ENCODE measurements around the gene TMEM132C.

TMEM132C gene

GRCh38 chr12:128619263-128619662 lies 352.3 kb downstream of the TMEM132C start:
- DNase-seq: no peak

GRCh38 chr12:128621304-128621703 lies 354.3 kb downstream of the TMEM132C start:
- no peak for DNase-seq

GRCh38 chr12:128623748-128624147 lies 356.8 kb downstream of the TMEM132C start:
- DNase-seq: no peak

GRCh38 chr12:128626808-128627320 lies 359.9 kb downstream of the TMEM132C start:
- DNase-seq: no peak

DNA sequence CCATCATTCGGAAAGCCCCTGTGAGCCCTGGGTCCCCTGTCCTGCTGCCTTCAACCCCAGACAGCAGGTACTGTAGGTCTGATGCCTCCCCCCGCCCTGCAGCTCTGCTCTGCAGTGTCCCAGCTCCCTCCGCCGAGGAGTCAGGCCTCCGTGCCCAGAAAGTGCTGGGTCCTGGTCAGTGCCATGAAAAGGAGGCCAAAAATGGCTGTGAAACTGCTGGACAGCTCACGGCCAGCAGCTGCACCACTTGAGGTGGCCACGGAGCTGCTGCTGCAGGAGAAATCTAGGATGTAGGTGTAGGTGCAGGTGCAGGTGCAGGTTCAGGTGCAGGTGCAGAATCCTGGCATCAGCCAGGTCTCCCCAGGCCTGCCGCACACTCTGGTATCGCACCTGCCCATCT lies 360.7 kb downstream of the TMEM132C start:
- DNase-seq: no peak

DNA sequence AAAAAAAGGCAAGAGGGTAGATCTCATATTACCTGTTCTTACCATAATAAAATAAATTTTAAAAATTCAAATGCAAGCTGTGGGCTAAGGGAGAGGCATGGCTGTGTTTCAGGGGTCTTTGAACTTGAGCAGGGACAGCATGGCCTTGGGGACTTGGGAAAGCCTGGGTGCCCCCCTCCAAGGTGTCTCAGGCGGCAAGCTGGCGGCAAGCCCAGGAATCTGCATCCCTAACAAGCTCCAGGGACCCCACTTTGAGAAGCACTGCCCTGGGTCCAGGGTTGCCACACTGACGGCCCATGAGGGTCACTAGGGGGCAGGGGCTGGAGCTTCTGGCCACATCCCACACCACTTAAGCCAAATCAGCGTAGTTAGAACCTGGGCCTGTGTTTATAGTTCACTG lies 363.0 kb downstream of the TMEM132C start:
- DNase-seq: no peak

GRCh38 chr12:128637642-128638606 lies 371.0 kb downstream of the TMEM132C start:
- no peak for DNase-seq

- no peak for DNase-seq
Observed at GRCh38 chr12:128639089-128639488, 372.1 kb downstream of the TMEM132C start.

DNA sequence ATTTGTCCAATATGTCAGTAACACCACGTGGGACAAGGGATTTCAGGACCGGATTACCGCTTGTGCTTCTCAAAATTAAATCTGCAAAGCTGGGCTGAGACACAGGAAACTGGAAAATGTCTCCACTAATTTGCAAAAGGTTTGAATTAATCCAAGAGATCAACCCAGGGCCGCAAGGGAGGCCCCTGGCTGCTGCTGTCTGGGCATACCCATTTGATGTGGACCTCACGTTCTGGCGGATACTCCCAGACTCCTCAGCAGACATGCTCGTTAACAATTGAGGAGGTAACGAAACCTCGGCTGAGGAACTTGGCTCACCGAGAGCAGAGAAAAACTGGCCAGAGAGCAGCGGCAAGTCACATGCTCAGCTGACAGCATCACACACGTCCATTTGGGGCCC lies 376.2 kb downstream of the TMEM132C start:
- no peak for DNase-seq

- DNase-seq: no peak
Observed at GRCh38 chr12:128644664-128645296, 377.8 kb downstream of the TMEM132C start.

DNA sequence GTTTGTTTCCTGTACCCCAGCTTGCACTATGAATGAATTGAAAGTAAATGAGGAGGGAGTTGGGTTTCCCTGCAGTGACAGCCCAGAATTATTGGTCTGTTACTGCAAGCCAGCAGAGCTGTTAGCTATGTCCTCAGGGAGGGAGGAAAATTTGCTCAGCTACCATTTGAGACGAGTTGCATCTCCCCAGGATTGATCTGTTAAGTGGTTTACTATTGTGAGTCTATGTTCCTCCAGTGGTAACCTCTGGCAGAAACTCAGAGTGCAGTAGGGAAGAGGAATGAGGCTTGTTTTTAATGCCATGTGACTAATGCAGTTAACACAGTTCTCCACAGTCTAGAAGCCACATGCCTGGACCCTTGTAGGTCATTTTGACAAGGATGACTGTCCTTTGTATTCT lies 382.9 kb downstream of the TMEM132C start:
- DNase-seq: no peak

DNA sequence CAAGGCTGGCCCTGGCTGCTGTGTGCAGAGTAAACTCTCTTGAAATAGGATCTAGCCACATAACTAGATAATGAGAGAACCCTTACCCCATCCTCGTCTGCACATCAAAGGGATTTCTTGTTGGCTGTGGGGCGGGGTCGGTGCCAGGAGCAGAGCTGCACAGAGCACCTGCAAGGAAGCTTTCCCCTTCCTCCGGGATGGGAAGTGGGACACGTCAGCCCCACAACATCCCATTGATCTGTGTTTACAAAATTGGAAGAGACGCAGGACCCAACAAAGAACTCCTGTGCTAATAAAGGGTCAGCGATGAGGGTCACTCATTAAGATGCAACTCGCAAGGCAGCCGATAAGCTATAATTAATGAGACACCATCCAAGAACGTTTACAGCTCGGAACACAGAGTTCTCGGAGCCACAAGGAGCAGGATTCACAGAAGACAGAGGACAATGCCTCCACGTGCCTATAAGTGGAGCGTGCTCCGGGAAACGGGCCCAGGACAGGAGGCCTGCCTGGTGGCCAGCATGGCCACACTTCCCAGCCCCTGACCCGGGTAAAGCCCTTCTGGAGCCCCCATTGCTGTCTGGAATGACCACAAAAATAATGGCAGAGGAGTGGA lies 385.3 kb downstream of the TMEM132C start:
- DNase-seq: no peak

DNA sequence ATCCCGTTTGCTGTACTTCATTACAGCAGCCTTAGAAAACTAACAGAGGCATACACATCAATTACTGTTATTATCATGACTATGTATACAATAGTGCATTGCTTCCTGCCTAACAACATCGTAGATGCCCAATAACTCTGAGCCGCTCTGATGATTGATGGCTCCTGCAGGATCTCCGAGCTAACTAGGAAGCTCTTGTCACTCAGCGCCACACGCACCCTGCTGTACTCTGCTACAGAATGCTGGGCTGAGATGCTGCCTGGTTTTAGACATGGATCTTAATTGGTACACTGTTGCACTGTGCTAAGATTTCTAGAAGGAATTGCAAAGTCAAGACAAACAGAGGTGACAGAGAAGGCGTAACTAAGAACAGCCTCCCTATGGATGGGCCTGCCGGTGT lies 387.5 kb downstream of the TMEM132C start:
- DNase-seq: no peak

DNA sequence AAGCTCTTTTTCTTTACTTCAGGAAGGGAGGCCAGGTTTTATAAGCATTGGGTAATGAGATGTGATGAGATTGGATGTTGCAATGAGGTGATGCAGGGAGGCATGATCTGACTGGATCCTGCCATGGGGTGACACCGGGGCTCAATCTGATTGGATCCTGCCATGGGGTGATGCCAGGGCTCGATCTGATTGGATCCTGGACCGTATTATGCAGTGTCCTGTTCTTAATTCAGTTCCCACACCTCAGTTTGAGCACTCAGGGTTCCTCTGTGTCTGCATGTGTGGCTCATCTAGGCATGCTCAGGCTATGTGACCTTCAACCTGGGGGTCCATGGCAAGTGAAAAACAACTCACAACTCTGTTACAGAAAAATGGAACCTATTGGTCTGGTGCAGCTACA lies 390.4 kb downstream of the TMEM132C start:
- no peak for DNase-seq

GRCh38 chr12:128660532-128661225 lies 393.7 kb downstream of the TMEM132C start:
- peak in 1 of 2 experiments; percentile 10 for DNase-seq

DNA sequence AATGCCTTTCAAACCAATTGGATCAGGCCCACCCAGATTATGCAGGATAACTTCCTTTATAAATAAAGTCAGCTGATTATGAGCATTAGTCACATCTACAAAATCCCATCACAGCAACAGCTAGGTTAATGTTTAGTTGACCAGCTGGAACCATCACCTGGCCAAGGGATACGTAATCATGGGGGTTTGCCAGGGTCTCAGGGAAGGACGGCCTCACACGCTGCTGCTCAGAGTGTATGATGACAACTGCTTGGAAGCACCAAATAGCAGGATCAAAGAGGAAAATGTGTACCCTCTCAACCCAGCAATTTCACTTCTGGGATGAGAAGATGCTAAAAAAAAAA lies 394.2 kb downstream of the TMEM132C start:
- peak in 1 of 2 experiments; percentile 12 for DNase-seq

DNA sequence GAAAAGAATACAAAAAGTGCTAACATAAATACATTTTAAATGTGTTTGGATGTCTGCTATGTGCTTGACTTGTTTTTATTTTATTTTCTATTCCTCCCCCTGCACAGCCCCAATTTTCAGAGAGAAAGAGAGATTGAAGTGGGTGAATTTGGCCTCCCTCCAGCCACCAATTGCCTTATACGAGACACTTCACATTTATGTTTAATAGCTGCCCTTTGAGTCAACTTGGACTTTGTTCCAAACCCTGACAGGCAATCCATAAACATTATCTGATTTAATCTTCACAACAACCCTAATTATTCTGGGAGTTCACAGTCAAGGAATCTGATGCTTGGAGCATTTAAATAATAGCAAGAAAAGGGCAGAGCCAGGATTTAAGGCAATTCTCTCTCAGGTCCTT lies 395.1 kb downstream of the TMEM132C start:
- no peak for DNase-seq

DNA sequence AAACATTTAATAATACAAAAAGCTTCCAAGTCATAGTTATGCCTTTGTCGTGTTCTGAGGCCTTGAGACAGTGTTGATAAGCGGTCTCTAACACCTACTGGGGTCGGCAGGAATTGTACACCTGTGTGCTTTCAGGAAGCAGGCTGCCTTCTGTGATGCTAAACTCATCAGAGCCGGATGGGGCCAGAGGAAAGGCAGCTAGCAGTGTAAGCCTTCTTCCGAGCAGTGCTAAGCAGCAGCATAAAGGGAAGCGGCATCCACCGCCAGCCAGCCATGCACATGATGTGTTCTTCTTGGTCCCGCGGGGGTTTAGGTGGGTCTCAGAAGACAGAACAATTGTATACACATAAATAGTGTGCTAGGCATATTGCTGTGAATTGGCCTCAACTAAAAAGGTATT lies 397.5 kb downstream of the TMEM132C start:
- no peak for DNase-seq

GRCh38 chr12:128667193-128667592 lies 400.2 kb downstream of the TMEM132C start:
- no peak for DNase-seq

- DNase-seq: no peak
Observed at GRCh38 chr12:128671528-128672042, 404.6 kb downstream of the TMEM132C start.

GRCh38 chr12:128672428-128672827 lies 405.5 kb downstream of the TMEM132C start:
- no peak for DNase-seq

DNA sequence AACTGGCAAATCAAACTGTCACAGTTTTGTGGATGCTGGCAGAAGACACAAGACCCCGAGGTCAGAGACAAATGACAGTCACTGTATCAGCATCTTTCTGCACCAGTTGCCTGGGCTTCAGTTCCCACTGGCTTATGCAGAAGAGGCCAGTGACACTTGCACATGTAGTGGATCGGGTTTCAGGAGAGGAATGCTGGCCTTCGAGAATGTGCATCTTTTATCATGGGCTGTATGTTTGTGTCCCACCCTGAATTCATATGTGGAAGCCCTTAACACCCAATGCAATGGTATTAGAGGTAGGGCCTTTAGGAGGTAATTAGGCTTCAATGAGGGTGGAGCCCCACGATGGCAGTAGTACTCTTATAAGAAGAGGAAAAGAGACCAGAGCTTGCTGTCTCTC lies 405.9 kb downstream of the TMEM132C start:
- no peak for DNase-seq

DNA sequence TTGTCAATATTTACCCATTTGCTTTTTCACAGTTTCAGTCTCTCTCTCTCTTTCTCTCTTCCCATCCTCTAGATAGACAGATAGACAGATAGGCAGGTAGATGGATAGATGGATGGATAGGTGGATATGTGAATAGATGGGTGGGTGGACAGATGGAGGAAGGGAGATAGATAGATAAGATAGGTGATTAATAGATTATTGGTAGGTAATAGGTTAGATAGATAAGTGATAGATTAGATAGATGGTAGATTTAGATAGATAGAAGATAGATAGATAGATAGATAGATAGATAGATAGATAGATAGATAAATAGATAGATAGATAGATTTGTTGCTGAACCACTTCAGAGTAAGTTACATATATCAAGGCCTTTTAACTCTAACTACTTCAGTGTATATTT lies 408.6 kb downstream of the TMEM132C start:
- no peak for DNase-seq

Data from cerebellar nuclear complex (tissue), 1 donor.